GM23338 (cell line): Measurements from ENCODE around the gene ARHGAP42. TPM values are rescaled to one million over a fixed set of nuclear protein-coding genes. Genes with fewer than 3 reads are reported as not detected.

Experiments
- ATAC-seq: fragments of 200-7000 bp; cut with Tn5 transposase; 3 replicates; pipeline ENCODE4 v1.9.1; 2020
- DNase-seq: peaks from one replicate; pipeline ENCODE4 v3.0.0-alpha.2; 2015; ENCODE audit warnings: low spot score
- H2AFZ ChIP-seq: fragments of 200-600 bp; sonication (generic); 2 replicates; pipeline ENCODE4 v1.8.0; 2016; ENCODE audit warnings: antibody characterized with exemption, mild to moderate bottlenecking, moderate library complexity
- H3F3A ChIP-seq: fragments of 200-600 bp; sonication (generic); replicated peaks from 2 replicates; pipeline ENCODE4 v1.8.0; 2017; ENCODE audit warnings: antibody characterized with exemption, mixed run types, low read depth
- H3K27ac ChIP-seq: fragments of 200-600 bp; sonication (generic); 2 replicates; pipeline ENCODE4 v1.6.1; 2016; ENCODE audit warnings: low read depth
- H3K27me3 ChIP-seq: fragments of 200-600 bp; sonication (generic); 2 replicates; pipeline ENCODE4 v1.8.0; 2016; ENCODE audit warnings: mild to moderate bottlenecking, mixed run types, moderate library complexity; ENCODE audit not compliant: insufficient read depth
- H3K36me3 ChIP-seq: fragments of 200-600 bp; sonication (generic); 2 replicates; pipeline ENCODE4 v1.8.0; 2016; ENCODE audit warnings: mild to moderate bottlenecking; ENCODE audit not compliant: insufficient read depth
- H3K4me1 ChIP-seq: fragments of 200-600 bp; sonication (generic); 2 replicates; pipeline ENCODE4 v1.8.0; 2016; ENCODE audit warnings: mild to moderate bottlenecking, moderate library complexity; ENCODE audit not compliant: insufficient read depth
- H3K4me2 ChIP-seq: fragments of 200-600 bp; sonication (generic); 2 replicates; pipeline ENCODE4 v1.7.1; 2017; ENCODE audit warnings: mixed run types
- H3K4me3 ChIP-seq: fragments of 200-600 bp; sonication (generic); 2 replicates; pipeline ENCODE4 v1.6.1; 2016; ENCODE audit warnings: mixed run types
- H3K79me2 ChIP-seq: fragments of 200-600 bp; sonication (generic); replicated peaks from 2 replicates; pipeline ENCODE4 v1.8.0; 2017; ENCODE audit warnings: mild to moderate bottlenecking; ENCODE audit not compliant: insufficient read depth
- H3K9me2 ChIP-seq: fragments of 200-600 bp; sonication (generic); 2 replicates; pipeline ENCODE4 v1.8.0; 2017; ENCODE audit not compliant: insufficient read depth
- H4K20me1 ChIP-seq: fragments of 200-600 bp; sonication (generic); replicated peaks from 2 replicates; pipeline ENCODE4 v1.8.0; 2017; ENCODE audit warnings: mild to moderate bottlenecking; ENCODE audit not compliant: insufficient read depth
- H3K27ac Mint-ChIP-seq: 2 replicates; pipeline ENCODE4 v1.8.0; 2020; ENCODE audit warnings: inconsistent platforms, mild to moderate bottlenecking, moderate library complexity, mixed read lengths
- H3K27me3 Mint-ChIP-seq: 3 replicates; pipeline ENCODE4 v1.8.0; 2022; ENCODE audit warnings: low read depth, mild to moderate bottlenecking, moderate library complexity, mixed read lengths, inconsistent platforms; ENCODE audit not compliant: insufficient read depth, poor library complexity
- H3K36me3 Mint-ChIP-seq: 3 replicates; pipeline ENCODE4 v1.8.0; 2021; ENCODE audit warnings: low read depth, mild to moderate bottlenecking, inconsistent platforms, moderate library complexity, mixed read lengths
- H3K4me1 Mint-ChIP-seq: 3 replicates; pipeline ENCODE4 v1.8.0; 2020; ENCODE audit warnings: mild to moderate bottlenecking, inconsistent platforms, mixed read lengths
- H3K4me3 Mint-ChIP-seq: 3 replicates; pipeline ENCODE4 v1.8.0; 2021; ENCODE audit warnings: moderate library complexity, mild to moderate bottlenecking, inconsistent platforms, mixed read lengths
- H3K9me3 Mint-ChIP-seq: 3 replicates; pipeline ENCODE4 v1.8.0; 2020; ENCODE audit warnings: moderate library complexity, mild to moderate bottlenecking, inconsistent platforms, mixed read lengths
- CTCF ChIP-seq, 2 experiments: fragments of 200-600 bp in 1 of 2; sonication (generic) in 1 of 2; conservative IDR thresholded peaks; 2 replicates each; pipeline versions ENCODE4 v1.5.1 to v1.6.1; 2016 to 2017; ENCODE audit warnings: antibody characterized with exemption in 2 of 2, low read depth in 2 of 2, mild to moderate bottlenecking in 2 of 2, moderate library complexity in 1 of 2
- ETS1 ChIP-seq: IDR thresholded peaks from 2 replicates; pipeline ENCODE4 v1.6.1; 2016; ENCODE audit warnings: antibody characterized with exemption
- JUNB ChIP-seq: IDR thresholded peaks from one replicate; pipeline ENCODE4 v1.6.1; 2016; ENCODE audit warnings: antibody characterized with exemption; ENCODE audit not compliant: unreplicated experiment
- REST ChIP-seq: IDR thresholded peaks from one replicate; pipeline ENCODE4 v1.6.1; 2018; ENCODE audit warnings: antibody characterized with exemption; ENCODE audit not compliant: unreplicated experiment
- ZNF462 ChIP-seq: fragments of 250-450 bp; sonication (Bioruptor Pico); IDR thresholded peaks from 2 replicates; pipeline ENCODE4 v1.5.0; 2020; ENCODE audit warnings: mild to moderate bottlenecking, moderate library complexity
- polyA plus RNA-seq: library from polyadenylated mRNA; unstranded; fragments of >200 nt; fragmentation: Nextera tagmentation; extraction: Ambion mirVana; gene quantifications from 2 replicates; pipeline ENCODE4 v1.2.1, GENCODE V29; 2016
- total RNA-seq: library from RNA; depleted of rRNA; stranded (reverse); fragments of >200 nt; shearing (Covaris generic); gene quantifications from 2 replicates; pipeline ENCODE4 v1.2.3, GENCODE V29; 2014

The ARHGAP42 gene
- total and polyA plus RNA-seq, 2 experiments from 2014 or later, result 23.7 to 35.7 TPM

- Histone ChIP-seq H3K79me2 (peaks cover 5% of the 10 kb centered on the region), H3K4me3 (no peak overlapping the region), H3F3A (no peaks in the 10 kb centered on the region), H3K4me1 (peaks cover 9% of the 10 kb centered on the region; the same call in 1 of the 2 replicates), H3K36me3 (peaks cover 4% of the 10 kb centered on the region; the same call in 1 of the 2 replicates), H3K27me3 (no peaks in the 10 kb centered on the region), H3K27ac (no peak overlapping the region), H3K9me2 (no peaks in the 10 kb centered on the region), H2AFZ (no peak overlapping the region), H4K20me1 (no peaks in the 10 kb centered on the region), H3K4me2 (no peak overlapping the region)
- TF ChIP-seq CTCF (conservative IDR thresholded peaks at IDR 0.05; ENCODE audit: low read depth in 2 of 2) (no peak), ETS1 (no peak), JUNB (no peak), REST (no peak), ZNF462 (CRISPR knock-in tag) (no peak)
- H3K9me3 Mint-ChIP-seq, result no peaks in the 10 kb centered on the region
- DNase-seq (no peak), ATAC-seq (no peak)
- no peak overlapping the region for H3K27ac Mint-ChIP-seq
- H3K36me3 Mint-ChIP-seq, result peaks cover 4% of the 10 kb centered on the region; the same call in 1 of the 3 replicates
- peaks cover 1% of the 10 kb centered on the region for H3K27me3 Mint-ChIP-seq
- peaks cover 15% of the 10 kb centered on the region for H3K4me1 Mint-ChIP-seq
- no peak overlapping the region for H3K4me3 Mint-ChIP-seq
Measured at GRCh38 chr11:100776212-100776896, 89.3 kb downstream of the ARHGAP42 start.
